H7 (cell line): Measurements from ENCODE around the gene PTH. TPM values are rescaled to one million over a fixed set of nuclear protein-coding genes. Genes with fewer than 3 reads are reported as not detected.
A peak's percentile ranks its signal among the peaks of the same experiment; 100 is the strongest.

Experiments used
- DNase-seq: peaks from one replicate; pipeline ENCODE4 v3.0.0; 2012
- H3K27me3 ChIP-seq: 2 replicates; pipeline ENCODE4 v1.6.0; 2011; ENCODE audit warnings: mild to moderate bottlenecking, low read length; ENCODE audit not compliant: control insufficient read depth, insufficient read depth
- H3K36me3 ChIP-seq: replicated peaks from 2 replicates; pipeline ENCODE4 v1.5.1; 2011; ENCODE audit warnings: low read length; ENCODE audit not compliant: control insufficient read depth, insufficient read depth
- H3K4me3 ChIP-seq: 2 replicates; pipeline ENCODE4 v1.5.1; 2011; ENCODE audit warnings: low read depth, mild to moderate bottlenecking, control low read depth, low read length, moderate library complexity; ENCODE audit not compliant: insufficient read depth
- total RNA-seq: library from RNA; depleted of rRNA; stranded (reverse); fragments of >200 nt; shearing (Covaris generic); gene quantifications from 2 replicates; pipeline ENCODE4 v1.2.3, GENCODE V29; 2014; rRNA removed

PTH gene
- total RNA-seq, 1 experiment from 2014 or later, result not detected

DNA sequence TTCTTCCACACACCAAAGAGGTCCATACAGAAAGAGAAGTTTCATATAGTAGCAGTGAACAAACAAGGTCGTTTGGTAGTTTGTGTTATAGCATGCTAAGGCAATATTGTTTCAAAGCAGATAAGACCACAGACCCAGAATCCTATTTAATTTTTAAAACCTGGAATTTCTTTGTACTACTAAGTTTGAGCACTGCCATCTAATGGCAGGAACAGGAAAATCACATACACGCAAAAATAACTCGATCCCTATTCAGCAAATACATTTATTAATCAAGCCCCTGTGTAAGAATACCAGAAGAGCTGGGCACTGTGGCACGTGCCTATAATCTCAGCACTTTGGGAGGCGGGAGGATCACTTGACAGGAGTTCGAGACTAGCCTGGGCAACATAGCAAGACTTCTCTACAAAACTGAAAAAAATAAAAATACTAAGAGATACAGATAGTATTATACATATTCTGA is 29.9 kb downstream of the PTH start:
- H3K27me3 ChIP-seq, result no peaks in the 10 kb centered on the region
- DNase-seq, result peak; percentile 32
- no peaks in the 10 kb centered on the region for H3K36me3 ChIP-seq
- H3K4me3 ChIP-seq, result no peak overlapping the region

DNA sequence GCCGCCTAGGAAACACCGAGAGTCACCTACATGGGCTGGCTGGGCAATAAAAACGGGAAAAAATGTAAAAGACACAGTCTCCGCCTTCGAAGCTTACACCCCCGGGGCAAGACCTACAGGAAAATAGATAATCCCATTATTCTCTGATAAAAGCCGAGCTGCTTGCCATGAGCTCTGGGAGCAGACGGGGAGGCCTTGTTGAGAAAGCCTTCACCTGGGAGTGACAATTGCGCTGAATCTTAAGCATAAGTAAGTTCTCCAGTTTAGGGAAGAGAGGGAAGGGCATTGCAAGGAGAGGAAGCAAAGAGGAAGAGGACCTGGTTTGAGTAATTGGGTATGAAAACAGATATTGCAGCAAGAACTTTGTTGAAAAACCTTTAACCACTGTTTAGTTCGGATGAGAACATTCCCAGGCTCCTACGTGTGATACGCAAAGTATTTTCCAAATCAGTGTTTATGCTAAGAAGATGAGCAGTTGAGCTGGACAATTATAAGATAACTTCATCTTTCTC is 32.0 kb downstream of the PTH start:
- peak; percentile 24 for DNase-seq
- Histone ChIP-seq H3K27me3 (no peaks in the 10 kb centered on the region), H3K4me3 (peak overlapping the region; percentile 79), H3K36me3 (no peaks in the 10 kb centered on the region)

GRCh38 chr11:13462901-13463778 is 32.7 kb downstream of the PTH start, which contains the start of gene BTBD10:
Gene BTBD10, minus strand, starts transcription at chr11:13463222. Its CDS starts 18,098 bp downstream, at chr11:13445124.
- Histone ChIP-seq H3K4me3 (peak within 1 kb of the TSS; percentile 79), H3K36me3 (no peaks in the 10 kb centered on the region), H3K27me3 (no peaks in the 10 kb centered on the region)
- peak; percentile 93 for DNase-seq

DNA sequence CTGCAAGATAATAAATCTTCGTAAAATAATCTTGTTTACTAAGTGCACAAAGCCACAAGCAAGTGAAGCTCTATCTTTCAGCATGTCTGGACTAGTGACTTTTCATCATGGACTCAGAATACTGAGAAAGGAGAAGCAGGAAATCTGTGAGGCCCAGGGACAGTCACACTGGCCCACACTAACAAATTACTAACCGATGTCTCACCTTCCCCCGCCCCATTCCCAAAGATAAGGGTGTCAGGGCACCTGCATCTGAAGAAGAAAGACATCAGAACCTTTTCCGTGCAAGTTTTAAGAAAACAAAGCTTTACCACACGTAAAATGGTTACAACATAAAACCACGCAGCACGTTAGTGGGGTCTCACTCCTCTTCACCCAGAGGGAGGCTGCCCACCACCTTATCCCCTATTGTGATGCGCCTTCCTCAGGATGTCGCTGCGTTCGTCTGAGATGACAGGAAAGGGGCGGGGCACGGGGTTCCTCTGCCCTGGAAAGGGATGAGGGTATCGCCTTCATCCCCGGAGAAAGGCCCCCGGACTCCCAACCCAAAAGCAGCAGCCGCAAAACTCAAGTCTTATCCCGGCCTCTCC is 33.4 kb downstream of the PTH start:
- Histone ChIP-seq H3K27me3 (no peaks in the 10 kb centered on the region), H3K36me3 (no peaks in the 10 kb centered on the region), H3K4me3 (peak overlapping the region; percentile 79)
- peak; percentile 79 for DNase-seq

DNA sequence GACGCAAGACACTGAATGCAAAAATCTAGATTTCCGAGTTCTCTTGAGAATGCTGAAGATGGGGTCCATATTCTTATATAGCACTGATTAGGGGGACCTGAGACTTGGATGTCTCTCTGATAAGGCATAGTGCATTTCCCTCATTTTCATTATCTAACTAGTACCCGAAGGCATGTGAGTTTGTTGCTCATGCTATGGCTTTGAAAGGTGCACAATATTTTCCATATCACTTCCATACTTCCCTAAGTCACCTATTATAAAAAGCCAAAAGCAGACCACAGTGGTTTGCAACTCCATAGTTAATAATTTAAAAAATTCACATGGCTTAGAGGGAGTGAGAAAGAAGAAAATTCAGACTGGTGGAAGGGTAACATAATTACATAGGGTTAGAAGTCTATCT is 34.5 kb downstream of the PTH start:
- Histone ChIP-seq H3K36me3 (no peaks in the 10 kb centered on the region), H3K4me3 (no peak overlapping the region), H3K27me3 (no peaks in the 10 kb centered on the region)
- no peak for DNase-seq

- no peak for DNase-seq
- Histone ChIP-seq H3K4me3 (no peak overlapping the region), H3K27me3 (no peaks in the 10 kb centered on the region), H3K36me3 (no peaks in the 10 kb centered on the region)
Measured at GRCh38 chr11:13450832-13451397, 44.9 kb downstream of the PTH start.

DNA sequence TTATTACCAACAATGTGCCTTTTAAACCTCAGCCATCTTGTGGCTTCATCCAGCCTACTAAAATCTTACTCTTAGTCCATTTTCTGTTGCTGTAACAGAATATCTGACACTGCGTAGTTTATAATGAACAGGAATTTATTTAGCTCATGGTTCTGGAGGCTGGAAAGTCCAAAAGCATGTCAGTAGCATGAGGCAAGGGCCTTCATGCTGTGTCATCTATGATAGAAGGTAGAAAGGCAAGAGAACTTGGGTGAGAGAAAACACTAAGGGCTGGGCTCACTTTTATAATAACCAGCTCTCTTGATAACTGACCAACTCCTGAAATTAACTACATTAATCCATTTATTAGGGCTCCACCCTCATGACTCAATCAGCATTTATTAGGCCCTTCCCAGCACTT is 46.3 kb downstream of the PTH start:
- no peak overlapping the region for H3K4me3 ChIP-seq
- H3K36me3 ChIP-seq, result no peaks in the 10 kb centered on the region
- DNase-seq, result no peak
- H3K27me3 ChIP-seq, result no peaks in the 10 kb centered on the region

- Histone ChIP-seq H3K36me3 (no peaks in the 10 kb centered on the region), H3K4me3 (no peak overlapping the region), H3K27me3 (no peaks in the 10 kb centered on the region)
- no peak for DNase-seq
Measured at GRCh38 chr11:13448876-13449275, 46.9 kb downstream of the PTH start.

DNA sequence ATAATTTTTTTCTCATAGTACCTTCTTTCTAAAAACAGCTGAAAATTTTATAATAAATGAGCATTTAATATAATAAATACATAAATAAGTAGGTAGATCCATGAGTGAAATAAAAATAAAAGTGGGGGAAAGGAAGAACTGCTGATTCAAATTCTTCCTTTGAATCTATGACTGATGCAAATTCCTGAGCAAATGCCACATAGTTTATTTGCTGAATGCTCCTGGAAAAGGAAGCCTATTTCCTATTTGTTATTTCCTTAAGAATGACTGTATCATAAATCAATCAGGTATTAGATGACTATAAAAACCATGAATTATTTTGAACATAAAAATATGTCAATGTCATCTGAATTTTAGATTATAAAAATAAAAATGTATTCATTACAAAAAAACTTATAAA is 49.4 kb downstream of the PTH start:
- no peaks in the 10 kb centered on the region for H3K36me3 ChIP-seq
- H3K27me3 ChIP-seq, result no peaks in the 10 kb centered on the region
- no peak overlapping the region for H3K4me3 ChIP-seq
- DNase-seq, result no peak

GRCh38 chr11:13445588-13445987 is 50.2 kb downstream of the PTH start:
- Histone ChIP-seq H3K4me3 (no peak overlapping the region), H3K27me3 (no peaks in the 10 kb centered on the region), H3K36me3 (no peaks in the 10 kb centered on the region)
- DNase-seq, result no peak

Other genes starting within 250 kb of the PTH start
- 3.8 and 5.0 TPM in 2 replicates for gene BMAL1, start 218.2 kb downstream of the PTH start, total RNA-seq
- gene BTBD10, start 32.8 kb downstream of the PTH start, total RNA-seq, result 25.9 and 27.7 TPM in 2 replicates
- gene FAR1, start 172.7 kb upstream of the PTH start, total RNA-seq, result 30.4 and 50.6 TPM in 2 replicates